Measurements from ENCODE around the gene PEX11A. TPM values are rescaled to one million over a fixed set of nuclear protein-coding genes. Genes with fewer than 3 reads are reported as not detected.

Gene PEX11A
- total RNA-seq, 1 donor from 2014 or later = 4.5 TPM

DNA sequence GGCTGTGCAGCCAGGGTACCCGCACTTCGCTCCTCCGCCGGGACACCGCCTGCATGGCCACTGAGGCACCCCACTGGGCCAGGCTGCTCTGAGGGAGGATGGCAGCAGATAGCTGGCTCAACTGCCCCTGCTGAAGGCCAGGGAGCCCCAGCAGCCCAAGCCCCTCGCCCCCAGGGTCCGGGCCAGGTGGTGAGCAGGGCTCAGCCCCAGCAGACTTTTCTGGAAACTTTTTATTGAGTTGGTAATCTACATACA is 22.9 kb downstream of the PEX11A start:
- Histone ChIP-seq H3K4me2 (no peak overlapping the region), H3F3A (ENCODE audit: low read depth) (peaks cover 18% of the 10 kb centered on the region), H3K4me1 (peaks cover 13% of the 10 kb centered on the region), H3K27ac (no peak overlapping the region), H3K27me3 (peaks cover 23% of the 10 kb centered on the region), H2AFZ (replicated peaks) (no peak overlapping the region), H3K79me2 (ENCODE audit: low read depth) (no peaks in the 10 kb centered on the region), H3K4me3 (no peak overlapping the region), H3K36me3 (no peaks in the 10 kb centered on the region), H3K9me3 (ENCODE audit: low read depth) (no peaks in the 10 kb centered on the region), H4K20me1 (ENCODE audit: low read depth) (no peaks in the 10 kb centered on the region), H3K9ac (no peak overlapping the region)
- no peak for TF ChIP-seq EZH2 (IDR thresholded peaks at IDR 0.05)
- no peak for TF ChIP-seq EZH2phosphoT487 (IDR thresholded peaks at IDR 0.05)
- TF ChIP-seq, protein P1, sequence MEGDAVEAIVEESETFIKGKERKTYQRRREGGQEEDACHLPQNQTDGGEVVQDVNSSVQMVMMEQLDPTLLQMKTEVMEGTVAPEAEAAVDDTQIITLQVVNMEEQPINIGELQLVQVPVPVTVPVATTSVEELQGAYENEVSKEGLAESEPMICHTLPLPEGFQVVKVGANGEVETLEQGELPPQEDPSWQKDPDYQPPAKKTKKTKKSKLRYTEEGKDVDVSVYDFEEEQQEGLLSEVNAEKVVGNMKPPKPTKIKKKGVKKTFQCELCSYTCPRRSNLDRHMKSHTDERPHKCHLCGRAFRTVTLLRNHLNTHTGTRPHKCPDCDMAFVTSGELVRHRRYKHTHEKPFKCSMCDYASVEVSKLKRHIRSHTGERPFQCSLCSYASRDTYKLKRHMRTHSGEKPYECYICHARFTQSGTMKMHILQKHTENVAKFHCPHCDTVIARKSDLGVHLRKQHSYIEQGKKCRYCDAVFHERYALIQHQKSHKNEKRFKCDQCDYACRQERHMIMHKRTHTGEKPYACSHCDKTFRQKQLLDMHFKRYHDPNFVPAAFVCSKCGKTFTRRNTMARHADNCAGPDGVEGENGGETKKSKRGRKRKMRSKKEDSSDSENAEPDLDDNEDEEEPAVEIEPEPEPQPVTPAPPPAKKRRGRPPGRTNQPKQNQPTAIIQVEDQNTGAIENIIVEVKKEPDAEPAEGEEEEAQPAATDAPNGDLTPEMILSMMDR (IDR thresholded peaks at IDR 0.05) = no peak
- no peaks in the 10 kb centered on the region for H3K36me3 Mint-ChIP-seq
- no peak overlapping the region for H3K4me3 Mint-ChIP-seq
- H3K9me3 Mint-ChIP-seq = no peaks in the 10 kb centered on the region
- H3K4me1 Mint-ChIP-seq = peaks cover 12% of the 10 kb centered on the region
- peaks cover 12% of the 10 kb centered on the region for H3K27me3 Mint-ChIP-seq (ENCODE audit: insufficient read depth, low read depth)
- H3K27ac Mint-ChIP-seq = no peak overlapping the region
- no peak for DNase-seq (ENCODE audit: low spot score)

DNA sequence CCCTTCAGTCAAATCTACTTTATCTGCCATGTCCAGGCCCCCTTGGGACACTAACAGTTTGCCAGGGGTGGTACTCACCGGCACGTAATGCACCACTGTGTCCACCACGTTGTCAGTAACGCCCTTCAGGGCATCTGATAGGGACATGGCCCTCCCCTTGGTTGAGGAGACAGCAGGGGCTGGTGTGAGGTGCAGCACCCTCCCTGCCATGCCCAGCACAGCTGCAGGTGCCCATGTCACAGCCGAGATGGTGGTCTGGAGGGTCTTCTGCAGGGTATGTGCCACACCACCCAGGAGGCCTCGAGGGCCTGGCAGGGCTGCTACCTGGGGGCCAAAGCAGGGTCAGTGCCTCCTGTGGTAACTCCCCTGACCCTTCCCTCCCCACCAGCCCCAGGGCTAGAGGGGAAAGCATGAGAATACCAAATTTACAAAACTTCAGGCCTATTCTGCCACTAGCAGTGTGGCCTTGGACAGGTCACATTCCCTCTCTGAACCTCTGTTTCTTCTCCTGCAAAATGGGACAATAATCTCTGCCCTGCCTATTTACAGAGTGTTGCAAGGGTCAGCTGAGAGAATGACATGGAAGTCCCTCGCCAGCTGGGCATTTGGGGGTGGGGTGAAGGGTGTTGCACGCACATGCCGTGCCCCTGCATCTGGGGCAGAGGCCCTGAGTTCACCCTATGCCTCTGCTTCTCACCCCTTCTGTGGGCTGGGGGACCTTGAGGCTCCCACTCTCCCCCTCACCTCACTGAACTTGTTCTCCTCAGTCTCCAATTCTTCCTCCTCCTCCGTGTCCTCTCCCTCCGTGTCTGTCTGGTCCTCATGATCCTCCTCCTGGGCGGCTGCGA is 23.5 kb downstream of the PEX11A start:
- H3K36me3 ChIP-seq = no peaks in the 10 kb centered on the region
- DNase-seq (ENCODE audit: low spot score) = no peak
- H2AFZ ChIP-seq (replicated peaks) = no peak overlapping the region
- H3K9me3 Mint-ChIP-seq = no peaks in the 10 kb centered on the region
- no peaks in the 10 kb centered on the region for H4K20me1 ChIP-seq (ENCODE audit: low read depth)
- H3K4me1 Mint-ChIP-seq = peaks cover 12% of the 10 kb centered on the region
- H3K27me3 Mint-ChIP-seq (ENCODE audit: insufficient read depth, low read depth) = peaks cover 17% of the 10 kb centered on the region
- H3K79me2 ChIP-seq (ENCODE audit: low read depth) = no peaks in the 10 kb centered on the region
- peaks cover 23% of the 10 kb centered on the region for H3K27me3 ChIP-seq
- H3K4me2 ChIP-seq = no peak overlapping the region
- H3K36me3 Mint-ChIP-seq = no peaks in the 10 kb centered on the region
- no peak overlapping the region for H3K27ac ChIP-seq
- H3K27ac Mint-ChIP-seq = no peak overlapping the region
- no peak overlapping the region for H3K9ac ChIP-seq
- H3K4me3 Mint-ChIP-seq = no peak overlapping the region
- no peak overlapping the region for H3K4me3 ChIP-seq
- peaks cover 13% of the 10 kb centered on the region for H3K4me1 ChIP-seq
- H3F3A ChIP-seq (ENCODE audit: low read depth) = peaks cover 18% of the 10 kb centered on the region
- TF ChIP-seq, protein P1 (IDR thresholded peaks at IDR 0.05) = no peak
- TF ChIP-seq EZH2phosphoT487 (IDR thresholded peaks at IDR 0.05) (no peak), EZH2 (IDR thresholded peaks at IDR 0.05) (no peak)
- no peaks in the 10 kb centered on the region for H3K9me3 ChIP-seq (ENCODE audit: low read depth)

DNA sequence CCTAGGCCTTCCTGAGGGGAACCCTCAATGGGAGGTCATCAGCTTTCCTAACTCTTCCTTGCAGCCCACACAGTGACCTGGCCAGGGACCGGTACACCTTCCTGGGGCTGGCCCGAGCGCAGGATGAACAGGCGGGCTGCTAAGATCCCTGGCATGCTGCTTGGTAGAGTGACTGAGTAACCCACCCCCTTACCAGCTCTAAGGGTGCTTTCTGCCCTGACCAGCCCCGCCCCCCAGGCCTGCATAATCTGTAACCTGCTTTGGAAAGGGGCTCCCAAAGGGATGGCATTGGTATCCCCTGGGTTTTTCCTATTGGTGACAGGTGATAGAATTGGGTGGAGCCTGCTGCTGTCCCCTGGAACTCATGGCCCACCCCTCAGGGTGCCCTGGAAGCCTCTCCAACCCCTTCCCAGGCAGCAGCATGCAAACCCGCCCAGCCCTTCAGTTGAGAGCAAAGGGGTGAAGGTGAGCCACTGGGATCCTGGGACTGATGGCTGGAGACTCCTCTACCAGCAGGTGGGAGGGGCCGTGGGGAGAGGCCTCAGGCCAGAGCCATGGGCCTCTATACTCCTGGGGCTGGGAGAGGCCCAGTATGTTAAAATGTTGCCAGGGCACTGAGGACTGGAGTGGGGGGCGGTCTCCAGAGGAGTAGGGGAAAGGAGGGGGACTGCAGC is 24.2 kb downstream of the PEX11A start:
- Mint-ChIP-seq H3K27me3 (ENCODE audit: insufficient read depth, low read depth) (peaks cover 18% of the 10 kb centered on the region), H3K27ac (no peak overlapping the region), H3K36me3 (no peaks in the 10 kb centered on the region), H3K9me3 (no peaks in the 10 kb centered on the region), H3K4me3 (peak overlapping the region; percentile 62), H3K4me1 (peaks cover 10% of the 10 kb centered on the region)
- no peaks in the 10 kb centered on the region for H3K36me3 ChIP-seq
- peaks cover 24% of the 10 kb centered on the region for H3K27me3 ChIP-seq
- DNase-seq (ENCODE audit: low spot score) = no peak
- no peaks in the 10 kb centered on the region for H3K9me3 ChIP-seq (ENCODE audit: low read depth)
- H4K20me1 ChIP-seq (ENCODE audit: low read depth) = no peaks in the 10 kb centered on the region
- no peak overlapping the region for H3K27ac ChIP-seq
- peak overlapping the region; percentile 45 for H3K4me3 ChIP-seq
- H3F3A ChIP-seq (ENCODE audit: low read depth) = peaks cover 18% of the 10 kb centered on the region
- H3K4me2 ChIP-seq = peak overlapping the region; percentile 79
- H3K9ac ChIP-seq = no peak overlapping the region
- peaks cover 13% of the 10 kb centered on the region for H3K4me1 ChIP-seq
- TF ChIP-seq EZH2phosphoT487 (IDR thresholded peaks at IDR 0.05) = no peak
- TF ChIP-seq, protein P1 (IDR thresholded peaks at IDR 0.05) = no peak
- no peak for TF ChIP-seq EZH2 (IDR thresholded peaks at IDR 0.05)
- H3K79me2 ChIP-seq (ENCODE audit: low read depth) = no peaks in the 10 kb centered on the region
- peak overlapping the region; percentile 90 for H2AFZ ChIP-seq (replicated peaks)
